WERI-Rb-1 (cell line): ENCODE measurements around the gene MYRF.

Experiments
- DNase-seq: peaks from one replicate; pipeline ENCODE4 v3.0.0-alpha.2; 2020
- H3K27ac ChIP-seq: fragments of 250-450 bp; sonication (Bioruptor Pico); 2 replicates; pipeline ENCODE4 v1.5.1; 2020; ENCODE audit warnings: mild to moderate bottlenecking, moderate library complexity
- H3K27me3 ChIP-seq: fragments of 250-450 bp; sonication (Bioruptor Pico); 2 replicates; pipeline ENCODE4 v1.5.1; 2021; ENCODE audit warnings: mild to moderate bottlenecking, low read depth, moderate library complexity; ENCODE audit not compliant: insufficient read depth, severe bottlenecking
- H3K36me3 ChIP-seq: fragments of 250-450 bp; sonication (Bioruptor Pico); 2 replicates; pipeline ENCODE4 v1.5.1; 2020; ENCODE audit warnings: mild to moderate bottlenecking, moderate library complexity
- H3K4me3 ChIP-seq: 2 replicates; pipeline ENCODE4 v1.5.1; 2011; ENCODE audit warnings: low read depth, mild to moderate bottlenecking, control low read depth, low read length
- H3K9me3 ChIP-seq: fragments of 250-450 bp; sonication (Bioruptor Pico); 2 replicates; pipeline ENCODE4 v1.5.1; 2021; ENCODE audit warnings: mild to moderate bottlenecking, moderate library complexity; ENCODE audit not compliant: severe bottlenecking
- TF ChIP-seq, protein P1 (sequence below): IDR thresholded peaks from 2 replicates; pipeline ENCODE4 v1.5.1; 2011; ENCODE audit warnings: low read depth, mild to moderate bottlenecking, control low read depth, inconsistent platforms, low read length

Gene MYRF

GRCh38 chr11:61815790-61816735, 63.6 kb downstream of the MYRF start:
- no peaks in the 10 kb centered on the region for H3K27me3 ChIP-seq
- peak; percentile 71 for DNase-seq
- peak overlapping the region; percentile 98 for H3K27ac ChIP-seq
- peaks cover 48% of the 10 kb centered on the region for H3K36me3 ChIP-seq
- H3K4me3 ChIP-seq = peak overlapping the region; percentile 92
- no peaks in the 10 kb centered on the region for H3K9me3 ChIP-seq
- TF ChIP-seq, protein P1, sequence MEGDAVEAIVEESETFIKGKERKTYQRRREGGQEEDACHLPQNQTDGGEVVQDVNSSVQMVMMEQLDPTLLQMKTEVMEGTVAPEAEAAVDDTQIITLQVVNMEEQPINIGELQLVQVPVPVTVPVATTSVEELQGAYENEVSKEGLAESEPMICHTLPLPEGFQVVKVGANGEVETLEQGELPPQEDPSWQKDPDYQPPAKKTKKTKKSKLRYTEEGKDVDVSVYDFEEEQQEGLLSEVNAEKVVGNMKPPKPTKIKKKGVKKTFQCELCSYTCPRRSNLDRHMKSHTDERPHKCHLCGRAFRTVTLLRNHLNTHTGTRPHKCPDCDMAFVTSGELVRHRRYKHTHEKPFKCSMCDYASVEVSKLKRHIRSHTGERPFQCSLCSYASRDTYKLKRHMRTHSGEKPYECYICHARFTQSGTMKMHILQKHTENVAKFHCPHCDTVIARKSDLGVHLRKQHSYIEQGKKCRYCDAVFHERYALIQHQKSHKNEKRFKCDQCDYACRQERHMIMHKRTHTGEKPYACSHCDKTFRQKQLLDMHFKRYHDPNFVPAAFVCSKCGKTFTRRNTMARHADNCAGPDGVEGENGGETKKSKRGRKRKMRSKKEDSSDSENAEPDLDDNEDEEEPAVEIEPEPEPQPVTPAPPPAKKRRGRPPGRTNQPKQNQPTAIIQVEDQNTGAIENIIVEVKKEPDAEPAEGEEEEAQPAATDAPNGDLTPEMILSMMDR = no peak

DNA sequence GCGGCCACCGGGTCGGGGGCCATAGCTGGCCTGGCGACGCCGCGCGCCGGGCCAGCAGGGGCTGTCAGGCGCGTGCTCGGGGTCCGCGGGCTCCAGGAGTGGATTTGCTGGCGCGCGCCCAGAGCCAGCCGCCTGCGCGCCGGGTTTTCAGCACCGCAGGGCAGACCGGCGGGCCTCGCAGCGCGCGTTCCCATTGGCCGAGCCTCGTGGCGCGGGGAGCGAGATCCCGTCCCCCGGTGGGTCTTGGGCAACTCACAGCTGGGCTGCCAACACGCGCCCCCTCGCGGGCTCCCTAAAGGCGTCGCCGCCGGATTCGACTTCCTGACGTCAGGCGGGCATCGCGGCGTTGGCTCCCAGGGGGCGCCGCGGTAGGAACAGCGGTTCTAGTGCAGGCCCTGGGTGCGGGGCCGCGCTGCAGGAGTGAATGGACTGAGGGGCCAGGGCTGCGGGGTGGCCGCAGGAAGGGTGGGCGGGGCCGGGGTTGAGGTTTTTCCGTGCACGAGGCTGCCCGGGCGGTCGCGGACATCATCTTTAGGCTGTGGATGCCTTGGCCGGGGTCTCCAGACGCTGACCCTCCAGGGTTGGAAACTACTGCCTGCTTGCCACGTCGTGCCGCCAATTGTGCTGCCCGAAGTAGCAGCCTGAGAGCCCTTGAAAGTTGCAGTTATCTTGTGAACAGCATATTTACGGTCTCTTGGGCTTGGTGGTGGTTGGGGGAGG, 64.5 kb downstream of the MYRF start, which contains the start of gene FADS1:
FADS1 (minus strand) TSS at position 268 of the 720 bp plus-strand sequence; CDS start at position 194, 74 bp downstream.
- H3K36me3 ChIP-seq = peaks cover 40% of the 10 kb centered on the region
- peak within 1 kb of the TSS; percentile 98 for H3K27ac ChIP-seq
- H3K27me3 ChIP-seq = no peaks in the 10 kb centered on the region
- H3K4me3 ChIP-seq = peak within 1 kb of the TSS; percentile 92
- H3K9me3 ChIP-seq = no peaks in the 10 kb centered on the region
- TF ChIP-seq, protein P1 = peak; percentile 75
- peak; percentile 98 for DNase-seq

DNA sequence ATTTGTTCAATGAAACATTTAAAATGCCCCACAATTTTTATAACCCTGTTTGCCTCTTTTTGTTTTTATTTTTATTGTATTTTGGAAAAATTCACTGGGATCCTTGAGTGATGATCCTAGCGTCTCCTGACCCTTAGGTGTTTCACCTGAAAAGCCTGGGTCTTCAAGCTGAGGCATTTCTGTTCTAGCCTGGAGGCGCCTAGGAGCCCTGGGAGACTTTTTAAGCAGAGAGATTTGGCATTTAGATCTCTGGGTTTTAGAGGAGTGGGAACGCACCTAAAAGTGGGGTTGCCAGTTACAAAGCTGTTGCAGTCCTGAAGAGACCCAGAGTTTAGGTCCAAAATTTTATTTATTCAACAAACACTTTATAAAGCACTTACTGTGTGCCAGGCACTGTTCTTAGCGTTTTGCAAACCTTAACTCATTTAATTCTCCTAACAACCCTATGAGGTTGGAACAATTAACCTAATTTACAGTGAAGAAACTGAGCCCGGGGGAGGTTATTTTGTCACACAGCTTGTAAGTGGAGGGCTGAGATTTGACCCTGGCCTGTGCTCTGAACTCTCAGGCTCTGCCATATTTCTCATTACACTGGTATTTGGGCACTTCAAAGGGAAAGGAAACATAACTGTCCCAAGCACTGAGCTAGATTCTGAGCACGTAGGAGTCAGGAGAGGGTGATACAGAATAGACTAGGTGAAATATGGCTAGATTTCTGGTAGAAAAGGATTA, 65.2 kb downstream of the MYRF start:
- Histone ChIP-seq H3K36me3 (peaks cover 32% of the 10 kb centered on the region), H3K27me3 (no peaks in the 10 kb centered on the region), H3K4me3 (peak overlapping the region; percentile 92), H3K9me3 (no peaks in the 10 kb centered on the region), H3K27ac (peak overlapping the region; percentile 98)
- no peak for DNase-seq
- TF ChIP-seq, protein P1 = no peak

DNA sequence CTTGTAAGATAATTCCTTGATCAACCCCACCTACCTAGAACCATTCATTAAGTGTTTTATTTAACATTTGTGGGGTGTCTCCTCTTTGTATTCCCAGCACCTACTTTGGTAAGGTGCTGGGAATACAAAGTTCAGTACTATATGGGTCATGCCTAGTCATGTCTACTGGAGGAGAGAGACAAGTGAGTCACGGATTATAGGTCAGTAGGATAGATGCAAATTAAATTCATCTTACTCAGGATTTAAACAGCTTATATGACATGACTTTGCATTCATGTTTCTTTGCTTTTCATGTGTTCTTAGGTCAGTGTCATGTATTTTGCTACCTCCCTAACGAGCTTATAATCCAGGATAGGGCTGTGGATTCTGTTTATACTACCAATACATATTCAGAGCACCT, 67.7 kb downstream of the MYRF start:
- DNase-seq = no peak
- Histone ChIP-seq H3K9me3 (no peaks in the 10 kb centered on the region), H3K4me3 (no peak overlapping the region), H3K27ac (peak overlapping the region; percentile 78), H3K36me3 (peaks cover 11% of the 10 kb centered on the region), H3K27me3 (no peaks in the 10 kb centered on the region)
- TF ChIP-seq, protein P1 = no peak

GRCh38 chr11:61826930-61827570, 74.6 kb downstream of the MYRF start:
- DNase-seq = peak; percentile 52
- TF ChIP-seq, protein P1 = no peak
- Histone ChIP-seq H3K27me3 (no peaks in the 10 kb centered on the region), H3K36me3 (peaks cover 28% of the 10 kb centered on the region), H3K27ac (peak overlapping the region; percentile 96), H3K9me3 (no peaks in the 10 kb centered on the region), H3K4me3 (peak overlapping the region; percentile 70)
